HUES48 (cell line): ENCODE measurements around the gene DCPS.
"Not testable (repeated sequence)": the region's sequence is repeated elsewhere in the genome, so short reads cannot be mapped to it uniquely, and the experiment has no call there.

Experiments
- H3K27ac ChIP-seq: one replicate; pipeline ENCODE4 v1.7.0; 2013; ENCODE audit warnings: low read depth, low read length, inconsistent platforms
- H3K27me3 ChIP-seq: 2 replicates; pipeline ENCODE4 v1.6.1; 2013; ENCODE audit warnings: mild to moderate bottlenecking, low read length; ENCODE audit not compliant: control insufficient read depth, insufficient read depth
- H3K36me3 ChIP-seq: 2 replicates; pipeline ENCODE4 v1.6.1; 2013; ENCODE audit warnings: low read length; ENCODE audit not compliant: control insufficient read depth, insufficient read depth
- H3K4me1 ChIP-seq: 2 replicates; pipeline ENCODE4 v1.6.1; 2013; ENCODE audit warnings: mild to moderate bottlenecking, low read length; ENCODE audit not compliant: control insufficient read depth, insufficient read depth
- H3K4me3 ChIP-seq: 2 replicates; pipeline ENCODE4 v1.5.1; 2013; ENCODE audit warnings: mild to moderate bottlenecking, low read depth, low read length
- H3K9ac ChIP-seq: 2 replicates; pipeline ENCODE4 v1.6.1; 2013; ENCODE audit warnings: mild to moderate bottlenecking, low read depth, low read length, moderate library complexity
- H3K9me3 ChIP-seq: 2 replicates; pipeline ENCODE4 v1.6.1; 2013; ENCODE audit warnings: low read length; ENCODE audit not compliant: control insufficient read depth, insufficient read depth

The DCPS gene

GRCh38 chr11:126387857-126388256 is 84.0 kb downstream of the DCPS start:
- no peaks in the 10 kb centered on the region for H3K27me3 ChIP-seq
- H3K4me3 ChIP-seq = no peak overlapping the region
- H3K9ac ChIP-seq = no peak overlapping the region
- no peaks in the 10 kb centered on the region for H3K9me3 ChIP-seq
- H3K4me1 ChIP-seq = peaks cover 13% of the 10 kb centered on the region; the same call in 1 of the 2 replicates
- no peaks in the 10 kb centered on the region for H3K36me3 ChIP-seq
- H3K27ac ChIP-seq = no peak overlapping the region

GRCh38 chr11:126390272-126390867 is 86.5 kb downstream of the DCPS start:
- H3K27me3 ChIP-seq = no peaks in the 10 kb centered on the region
- no peaks in the 10 kb centered on the region for H3K9me3 ChIP-seq
- H3K9ac ChIP-seq = no peak overlapping the region
- no peak overlapping the region for H3K4me3 ChIP-seq
- H3K27ac ChIP-seq = no peak overlapping the region
- H3K36me3 ChIP-seq = no peaks in the 10 kb centered on the region
- H3K4me1 ChIP-seq = peaks cover 13% of the 10 kb centered on the region; the same call in 1 of the 2 replicates

GRCh38 chr11:126391286-126391954 is 87.6 kb downstream of the DCPS start:
- no peaks in the 10 kb centered on the region for H3K9me3 ChIP-seq
- no peaks in the 10 kb centered on the region for H3K27me3 ChIP-seq
- H3K4me1 ChIP-seq = peaks cover 11% of the 10 kb centered on the region; the same call in 1 of the 2 replicates
- no peaks in the 10 kb centered on the region for H3K36me3 ChIP-seq
- no peak overlapping the region for H3K9ac ChIP-seq
- no peak overlapping the region for H3K27ac ChIP-seq
- no peak overlapping the region for H3K4me3 ChIP-seq

GRCh38 chr11:126391970-126392632 is 88.2 kb downstream of the DCPS start:
- H3K27me3 ChIP-seq = no peaks in the 10 kb centered on the region
- H3K9ac ChIP-seq = no peak overlapping the region
- H3K9me3 ChIP-seq = no peaks in the 10 kb centered on the region
- no peaks in the 10 kb centered on the region for H3K36me3 ChIP-seq
- peaks cover 6% of the 10 kb centered on the region; the same call in 1 of the 2 replicates for H3K4me1 ChIP-seq
- H3K4me3 ChIP-seq = no peak overlapping the region
- H3K27ac ChIP-seq = no peak overlapping the region

- Histone ChIP-seq H3K27me3 (no peaks in the 10 kb centered on the region), H3K4me1 (peaks cover 6% of the 10 kb centered on the region; the same call in 1 of the 2 replicates), H3K27ac (no peak overlapping the region), H3K9me3 (no peaks in the 10 kb centered on the region), H3K9ac (no peak overlapping the region), H3K36me3 (no peaks in the 10 kb centered on the region), H3K4me3 (no peak overlapping the region)
Measured at GRCh38 chr11:126392633-126393013, 88.8 kb downstream of the DCPS start.

- Histone ChIP-seq H3K27ac (no peak overlapping the region), H3K9ac (no peak overlapping the region)
Measured at GRCh38 chr11:126393143-126393542, 89.3 kb downstream of the DCPS start.

GRCh38 chr11:126394036-126394435 is 90.2 kb downstream of the DCPS start:
- no peak overlapping the region for H3K4me3 ChIP-seq
- H3K36me3 ChIP-seq = no peaks in the 10 kb centered on the region
- H3K27me3 ChIP-seq = no peaks in the 10 kb centered on the region
- no peak overlapping the region for H3K9ac ChIP-seq
- H3K9me3 ChIP-seq = no peaks in the 10 kb centered on the region
- H3K27ac ChIP-seq = no peak overlapping the region
- peaks cover 6% of the 10 kb centered on the region; the same call in 1 of the 2 replicates for H3K4me1 ChIP-seq

More at GRCh38 chr11:126393143-126393542, 89.3 kb downstream of the DCPS start:
- Histone ChIP-seq H3K4me1 (peaks cover 6% of the 10 kb centered on the region; the same call in 1 of the 2 replicates), H3K9me3 (no peaks in the 10 kb centered on the region), H3K27me3 (no peaks in the 10 kb centered on the region), H3K36me3 (no peaks in the 10 kb centered on the region), H3K4me3 (no peak overlapping the region)

- not testable (repeated sequence) for H3K9me3 ChIP-seq, H3K4me3 ChIP-seq, H3K27me3 ChIP-seq, H3K4me1 ChIP-seq, H3K36me3 ChIP-seq, H3K9ac ChIP-seq, H3K27ac ChIP-seq
Measured at GRCh38 chr11:126394634-126395072, 90.8 kb downstream of the DCPS start.
